ENCODE results near the gene SH3RF3.

SH3RF3 gene

DNA sequence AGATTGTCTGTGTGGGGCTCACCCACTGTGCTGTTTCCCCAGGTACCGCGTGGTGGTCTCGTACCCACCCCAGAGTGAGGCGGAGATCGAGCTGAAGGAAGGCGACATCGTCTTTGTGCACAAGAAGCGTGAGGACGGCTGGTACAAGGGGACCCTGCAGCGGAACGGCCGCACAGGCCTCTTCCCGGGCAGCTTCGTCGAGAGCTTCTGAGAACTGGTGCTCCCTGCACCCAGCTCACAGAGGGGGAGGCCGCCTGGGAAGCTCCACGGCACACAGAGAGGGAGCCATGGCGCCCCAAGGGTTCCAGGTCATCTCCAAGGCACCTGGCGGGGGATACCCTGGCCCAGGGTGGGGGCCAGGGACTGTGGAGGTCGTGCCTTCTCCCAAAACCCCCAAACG, 372.5 kb downstream of the SH3RF3 start:
- Mint-ChIP-seq H3K4me1 (ENCODE audit: low read depth) (no peaks in the 10 kb centered on the region), H3K4me3 (no peak overlapping the region), H3K27me3 (no peaks in the 10 kb centered on the region), H3K9me3 (ENCODE audit: low read depth) (no peaks in the 10 kb centered on the region), H3K27ac (no peak overlapping the region), H3K36me3 (no peaks in the 10 kb centered on the region)

DNA sequence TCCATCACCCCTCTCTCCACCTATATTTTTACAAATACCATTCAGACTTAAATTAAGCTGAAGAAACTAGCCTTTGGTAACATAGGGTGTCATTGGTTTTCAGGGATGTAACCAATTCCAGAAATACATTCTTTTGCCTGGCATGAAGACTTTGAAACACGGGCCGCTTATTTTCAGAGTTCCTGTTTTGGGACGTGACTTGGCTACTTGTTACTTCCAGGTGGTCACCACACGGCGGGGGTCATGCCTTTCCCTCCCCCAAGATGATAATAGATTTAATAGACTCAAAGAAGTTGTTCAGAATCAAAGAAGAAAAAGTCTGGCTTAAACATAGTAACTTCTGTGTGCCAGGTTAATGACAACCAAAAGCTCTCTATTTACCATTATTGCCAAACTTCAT, 374.2 kb downstream of the SH3RF3 start:
- H3K27me3 Mint-ChIP-seq, result no peaks in the 10 kb centered on the region
- no peak overlapping the region for H3K27ac Mint-ChIP-seq
- H3K4me3 Mint-ChIP-seq, result no peak overlapping the region
- H3K9me3 Mint-ChIP-seq (ENCODE audit: low read depth), result no peaks in the 10 kb centered on the region
- no peaks in the 10 kb centered on the region for H3K36me3 Mint-ChIP-seq
- H3K4me1 Mint-ChIP-seq (ENCODE audit: low read depth), result no peaks in the 10 kb centered on the region

DNA sequence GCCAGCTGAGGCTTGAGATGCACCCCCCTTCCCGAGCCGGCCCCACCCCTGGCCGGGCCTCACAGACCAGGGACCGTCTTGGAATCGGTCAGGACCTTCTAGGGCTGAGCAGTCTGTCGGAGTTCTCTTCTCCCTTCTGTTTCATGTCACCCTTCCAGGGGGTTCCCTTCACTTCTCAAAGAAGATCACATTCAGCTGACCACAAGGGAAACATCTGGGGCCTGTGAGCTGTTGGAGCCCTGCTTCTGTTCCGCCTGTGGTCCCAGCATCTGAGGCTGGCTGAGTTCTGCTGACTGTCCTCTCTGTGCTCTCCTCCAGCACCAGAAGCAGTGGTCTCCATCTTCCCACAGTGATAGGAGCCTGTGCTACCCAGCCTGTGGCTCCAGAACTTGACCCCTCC, 378.2 kb downstream of the SH3RF3 start:
- Mint-ChIP-seq H3K4me1 (ENCODE audit: low read depth) (peaks cover 4% of the 10 kb centered on the region), H3K27me3 (no peaks in the 10 kb centered on the region), H3K9me3 (ENCODE audit: low read depth) (no peaks in the 10 kb centered on the region), H3K27ac (no peak overlapping the region), H3K36me3 (no peaks in the 10 kb centered on the region), H3K4me3 (no peak overlapping the region)

DNA sequence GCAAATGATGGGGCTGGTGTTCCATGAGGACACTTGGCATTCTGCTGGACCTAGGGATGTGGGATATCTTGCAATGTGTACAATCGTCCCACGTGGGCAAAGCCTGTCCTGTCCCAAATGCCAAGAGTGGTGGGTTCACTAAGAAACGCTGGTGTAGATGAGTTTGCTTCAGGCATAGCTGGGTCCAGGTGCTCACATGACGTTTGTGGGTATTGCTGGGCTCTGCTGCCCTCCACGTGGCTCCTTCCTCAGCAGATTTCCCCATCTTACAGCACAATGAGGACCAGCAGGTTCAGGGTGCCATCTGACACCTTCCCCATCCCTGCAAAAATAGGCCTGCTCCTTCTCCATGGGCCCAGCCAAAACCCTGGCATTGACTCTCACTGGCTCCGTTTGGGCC, 378.8 kb downstream of the SH3RF3 start:
- Mint-ChIP-seq H3K27ac (no peak overlapping the region), H3K9me3 (ENCODE audit: low read depth) (no peaks in the 10 kb centered on the region), H3K4me1 (ENCODE audit: low read depth) (peaks cover 4% of the 10 kb centered on the region), H3K27me3 (no peaks in the 10 kb centered on the region), H3K4me3 (no peak overlapping the region), H3K36me3 (no peaks in the 10 kb centered on the region)

DNA sequence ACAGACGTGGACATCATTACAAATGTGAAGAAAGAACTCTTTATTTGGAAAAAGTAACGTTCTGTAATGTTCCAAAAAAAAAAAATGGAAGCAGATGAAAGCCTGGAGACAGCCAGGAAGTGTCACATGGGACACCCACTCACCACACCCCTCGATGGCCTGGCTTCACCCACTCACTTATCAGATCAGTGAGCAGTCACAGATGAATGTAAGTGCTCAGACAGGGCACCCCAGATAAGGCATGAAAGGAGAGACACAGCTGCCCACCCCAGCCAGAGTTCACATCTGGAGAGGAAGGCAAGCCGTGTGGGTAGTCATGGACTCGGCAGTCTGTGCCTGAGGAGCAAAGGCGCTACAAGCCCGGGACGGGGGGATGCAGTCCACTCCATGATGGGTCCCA, 379.6 kb downstream of the SH3RF3 start:
- H3K4me3 Mint-ChIP-seq, result no peak overlapping the region
- no peak overlapping the region for H3K27ac Mint-ChIP-seq
- H3K4me1 Mint-ChIP-seq (ENCODE audit: low read depth), result peaks cover 4% of the 10 kb centered on the region
- no peaks in the 10 kb centered on the region for H3K36me3 Mint-ChIP-seq
- no peaks in the 10 kb centered on the region for H3K9me3 Mint-ChIP-seq (ENCODE audit: low read depth)
- no peaks in the 10 kb centered on the region for H3K27me3 Mint-ChIP-seq

DNA sequence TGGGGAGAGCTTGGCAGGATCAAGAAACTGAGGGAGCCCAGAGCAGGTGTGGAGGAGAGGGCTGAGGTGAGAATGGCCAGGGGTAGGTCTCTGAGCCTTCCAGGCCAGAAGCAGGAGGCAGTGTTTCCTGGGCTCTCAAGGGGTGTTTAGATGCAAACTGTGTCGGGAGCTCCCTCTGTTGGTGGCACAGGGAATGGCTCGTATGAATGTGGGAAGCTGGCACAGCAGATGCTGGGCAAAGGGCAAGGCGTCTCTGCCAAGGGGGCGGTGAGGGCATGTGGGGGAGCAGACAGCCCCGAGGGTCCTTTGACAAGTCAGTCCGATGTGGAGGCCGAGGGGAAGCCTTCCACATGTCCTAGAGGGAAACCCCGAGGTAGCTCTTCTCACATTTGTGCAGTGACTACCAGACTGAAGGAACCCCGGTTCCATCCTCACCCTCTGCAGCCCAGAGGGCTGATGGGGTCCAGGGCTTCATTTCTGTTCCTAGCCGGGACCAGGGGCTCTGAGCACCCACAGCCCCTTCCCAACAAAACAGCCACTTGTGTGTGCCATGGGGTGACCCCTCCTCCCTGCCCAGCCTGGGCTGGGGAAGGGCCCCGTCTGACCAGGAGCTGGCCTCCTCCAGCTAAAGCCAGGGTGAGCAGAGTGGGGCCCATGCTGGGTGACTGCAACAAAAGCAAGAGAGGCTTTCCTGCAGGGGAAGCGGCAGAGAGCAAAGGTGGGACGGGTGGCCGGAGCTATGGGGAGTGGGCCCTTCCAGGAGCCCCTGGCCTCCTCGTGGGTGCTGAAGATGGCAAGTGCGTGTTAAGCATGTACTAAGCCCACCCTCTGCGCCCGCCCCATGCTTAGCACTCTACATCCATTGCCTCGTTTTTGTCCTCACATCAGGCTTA, 381.4 kb downstream of the SH3RF3 start:
- Mint-ChIP-seq H3K4me3 (no peak overlapping the region), H3K36me3 (no peaks in the 10 kb centered on the region), H3K27ac (no peak overlapping the region), H3K4me1 (ENCODE audit: low read depth) (peaks cover 4% of the 10 kb centered on the region), H3K27me3 (no peaks in the 10 kb centered on the region), H3K9me3 (ENCODE audit: low read depth) (no peaks in the 10 kb centered on the region)

DNA sequence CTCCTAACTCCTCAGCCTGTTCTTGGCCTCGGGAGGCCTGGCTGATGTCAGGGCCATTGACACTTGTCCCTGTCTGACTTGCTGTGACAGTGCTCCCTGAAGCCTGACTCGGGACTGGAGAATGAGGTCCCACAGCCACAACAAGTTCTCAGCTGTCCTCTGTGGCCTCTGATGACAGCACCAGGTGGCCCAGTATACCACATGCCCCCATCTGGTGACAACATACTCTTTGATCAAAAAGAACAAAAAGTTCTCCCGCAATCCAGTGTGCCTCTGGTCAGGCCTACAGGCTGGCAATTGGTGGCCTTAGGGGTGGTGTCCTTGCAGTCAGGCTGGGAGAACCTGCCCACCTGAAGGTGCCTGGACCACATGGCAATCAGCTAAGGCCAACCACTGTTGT, 382.2 kb downstream of the SH3RF3 start:
- no peak overlapping the region for H3K27ac Mint-ChIP-seq

DNA sequence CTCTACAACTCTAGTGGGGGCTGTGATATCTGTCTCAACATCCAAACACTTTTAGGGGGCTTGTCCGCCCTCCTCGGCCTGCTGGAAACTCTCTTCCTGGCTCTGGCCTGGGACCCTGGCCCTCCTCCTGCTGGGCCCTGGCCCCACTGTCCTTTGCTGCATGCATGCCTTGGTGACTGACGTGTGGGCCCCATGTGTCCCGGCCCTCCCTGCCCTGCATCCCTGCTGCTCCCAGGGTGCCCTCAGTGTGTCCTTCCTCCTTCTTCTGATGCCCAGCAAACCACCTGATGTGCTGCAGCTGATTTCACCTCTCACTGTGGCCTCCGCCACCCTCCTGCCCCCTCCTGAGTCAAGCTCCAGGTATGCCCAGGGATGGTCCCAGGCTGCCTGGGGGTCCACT, 383.1 kb downstream of the SH3RF3 start:
- no peak overlapping the region for H3K4me3 Mint-ChIP-seq
- H3K9me3 Mint-ChIP-seq (ENCODE audit: low read depth), result no peaks in the 10 kb centered on the region
- no peak overlapping the region for H3K27ac Mint-ChIP-seq
- H3K27me3 Mint-ChIP-seq, result no peaks in the 10 kb centered on the region
- H3K36me3 Mint-ChIP-seq, result no peaks in the 10 kb centered on the region
- H3K4me1 Mint-ChIP-seq (ENCODE audit: low read depth), result peaks cover 4% of the 10 kb centered on the region

More for the DNA sequence above, 382.2 kb downstream of the SH3RF3 start:
- peaks cover 4% of the 10 kb centered on the region for H3K4me1 Mint-ChIP-seq (ENCODE audit: low read depth)
- H3K27me3 Mint-ChIP-seq, result no peaks in the 10 kb centered on the region
- H3K9me3 Mint-ChIP-seq (ENCODE audit: low read depth), result no peaks in the 10 kb centered on the region
- H3K4me3 Mint-ChIP-seq, result no peak overlapping the region
- no peaks in the 10 kb centered on the region for H3K36me3 Mint-ChIP-seq

DNA sequence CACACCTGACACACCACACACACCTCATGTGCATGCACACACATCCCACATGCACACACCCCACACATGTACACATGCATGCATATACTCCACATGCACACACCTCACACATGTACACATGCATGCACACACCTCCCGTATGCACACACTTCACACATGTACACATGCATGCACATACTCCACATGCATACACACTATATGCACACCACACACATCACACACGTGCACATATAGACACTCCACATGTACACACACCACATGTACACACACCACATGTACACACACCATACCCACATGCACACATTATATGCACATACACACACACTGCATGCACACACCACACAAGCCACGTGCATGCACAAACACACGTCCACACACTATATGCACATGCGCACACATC, 384.2 kb downstream of the SH3RF3 start:
- Mint-ChIP-seq H3K9me3 (ENCODE audit: low read depth) (no peaks in the 10 kb centered on the region), H3K27ac (no peak overlapping the region), H3K4me3 (no peak overlapping the region), H3K27me3 (no peaks in the 10 kb centered on the region), H3K4me1 (ENCODE audit: low read depth) (peaks cover 4% of the 10 kb centered on the region), H3K36me3 (no peaks in the 10 kb centered on the region)

DNA sequence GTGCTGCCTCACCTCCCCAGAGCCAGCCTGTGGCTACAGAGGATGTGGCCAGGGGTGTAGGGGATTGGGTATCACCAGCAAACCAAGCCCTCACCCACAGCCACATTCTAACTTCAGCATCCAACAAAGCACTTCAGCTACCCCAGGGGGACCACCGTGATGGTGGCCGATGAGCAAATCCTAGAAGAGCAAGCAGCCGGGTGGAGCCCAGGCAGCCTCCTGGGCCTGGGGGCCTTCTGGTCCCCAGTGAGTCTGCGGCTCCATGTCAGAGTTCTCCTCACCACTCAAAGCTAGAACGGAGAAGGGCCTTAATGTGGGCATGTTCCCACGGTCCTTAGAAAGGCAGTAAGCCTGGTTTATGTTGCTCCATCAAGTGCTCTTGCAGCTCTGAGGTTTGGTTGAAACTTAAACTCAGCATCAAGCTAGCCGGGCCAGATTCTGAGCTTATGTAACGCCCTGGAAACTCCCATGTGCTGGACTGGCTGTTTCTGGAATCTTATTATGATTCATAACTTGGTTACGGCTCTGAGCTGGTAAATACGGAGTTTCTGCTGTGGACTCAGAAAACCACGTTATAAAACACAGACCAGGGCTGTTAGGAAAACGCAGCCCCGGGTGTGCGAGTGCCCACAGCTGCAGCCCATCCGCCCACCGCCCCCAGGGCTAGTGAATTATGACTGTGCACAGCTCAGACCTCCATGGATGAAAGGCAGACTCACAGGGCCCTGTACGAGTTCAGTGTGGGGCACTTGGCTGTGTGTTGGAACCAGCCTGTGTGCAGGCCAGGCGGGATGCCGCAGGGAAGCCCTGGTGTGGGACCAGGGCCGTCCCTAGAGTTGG, 385.0 kb downstream of the SH3RF3 start:
- H3K4me1 Mint-ChIP-seq (ENCODE audit: low read depth), result peaks cover 4% of the 10 kb centered on the region
- no peaks in the 10 kb centered on the region for H3K27me3 Mint-ChIP-seq
- no peak overlapping the region for H3K27ac Mint-ChIP-seq
- no peaks in the 10 kb centered on the region for H3K9me3 Mint-ChIP-seq (ENCODE audit: low read depth)
- no peaks in the 10 kb centered on the region for H3K36me3 Mint-ChIP-seq
- no peak overlapping the region for H3K4me3 Mint-ChIP-seq

DNA sequence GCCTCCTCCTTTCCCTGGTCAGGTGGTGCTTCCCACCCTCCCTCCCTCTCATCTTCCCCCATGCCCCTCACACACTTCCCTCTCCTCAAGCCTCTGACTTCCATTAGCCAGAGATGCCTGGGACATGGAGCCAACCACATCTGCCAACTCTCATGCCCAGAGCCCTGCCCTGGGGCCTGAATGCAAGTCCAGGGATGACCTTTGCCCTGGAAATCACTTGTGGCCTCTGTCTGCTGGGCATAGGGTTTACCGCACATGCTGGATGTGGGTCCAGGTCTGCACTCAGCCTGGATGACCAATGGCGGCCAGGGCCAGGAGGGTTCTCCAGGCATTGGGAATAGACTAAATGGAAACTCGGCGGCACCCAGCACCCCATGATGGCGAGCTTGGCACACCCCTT, 385.9 kb downstream of the SH3RF3 start:
- Mint-ChIP-seq H3K4me3 (no peak overlapping the region), H3K27me3 (no peaks in the 10 kb centered on the region)

DNA sequence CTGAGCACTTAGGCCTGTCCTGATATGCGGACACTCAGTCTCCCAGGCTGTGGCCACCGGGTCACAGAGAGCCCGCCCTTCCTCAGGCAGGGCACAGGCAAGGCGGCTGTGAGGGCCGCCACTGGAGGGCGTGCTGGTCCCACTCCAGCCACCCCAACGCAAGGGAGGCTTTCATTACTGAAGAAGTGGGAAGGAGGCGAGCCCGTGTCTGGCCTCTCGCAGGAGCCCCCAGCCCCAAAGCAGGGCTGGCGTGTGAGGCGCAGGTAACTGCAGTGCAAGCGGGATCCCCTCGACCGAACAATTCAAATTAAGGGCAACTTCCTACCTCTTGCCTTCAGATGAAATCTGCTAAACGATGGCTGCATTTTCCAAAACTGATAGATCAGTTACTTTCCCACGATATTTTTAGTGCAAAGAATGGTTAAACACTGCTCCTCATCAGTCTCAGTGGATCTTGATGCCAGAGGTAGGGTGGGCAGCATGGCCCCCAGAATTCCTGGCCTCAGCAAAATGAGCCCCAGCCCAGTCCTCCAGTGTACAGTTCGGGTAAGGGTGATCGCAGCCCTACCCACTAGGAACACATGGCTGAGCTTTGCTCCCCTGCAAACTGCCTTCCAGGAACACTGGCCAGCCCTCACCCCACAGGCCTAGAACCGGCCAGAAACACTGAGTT, 387.6 kb downstream of the SH3RF3 start:
- Mint-ChIP-seq H3K36me3 (no peaks in the 10 kb centered on the region), H3K4me1 (ENCODE audit: low read depth) (no peaks in the 10 kb centered on the region), H3K27me3 (no peaks in the 10 kb centered on the region), H3K9me3 (ENCODE audit: low read depth) (no peaks in the 10 kb centered on the region), H3K4me3 (no peak overlapping the region), H3K27ac (no peak overlapping the region)

More for the DNA sequence above, 385.9 kb downstream of the SH3RF3 start:
- Mint-ChIP-seq H3K36me3 (no peaks in the 10 kb centered on the region), H3K9me3 (ENCODE audit: low read depth) (no peaks in the 10 kb centered on the region), H3K27ac (no peak overlapping the region), H3K4me1 (ENCODE audit: low read depth) (peaks cover 3% of the 10 kb centered on the region)

DNA sequence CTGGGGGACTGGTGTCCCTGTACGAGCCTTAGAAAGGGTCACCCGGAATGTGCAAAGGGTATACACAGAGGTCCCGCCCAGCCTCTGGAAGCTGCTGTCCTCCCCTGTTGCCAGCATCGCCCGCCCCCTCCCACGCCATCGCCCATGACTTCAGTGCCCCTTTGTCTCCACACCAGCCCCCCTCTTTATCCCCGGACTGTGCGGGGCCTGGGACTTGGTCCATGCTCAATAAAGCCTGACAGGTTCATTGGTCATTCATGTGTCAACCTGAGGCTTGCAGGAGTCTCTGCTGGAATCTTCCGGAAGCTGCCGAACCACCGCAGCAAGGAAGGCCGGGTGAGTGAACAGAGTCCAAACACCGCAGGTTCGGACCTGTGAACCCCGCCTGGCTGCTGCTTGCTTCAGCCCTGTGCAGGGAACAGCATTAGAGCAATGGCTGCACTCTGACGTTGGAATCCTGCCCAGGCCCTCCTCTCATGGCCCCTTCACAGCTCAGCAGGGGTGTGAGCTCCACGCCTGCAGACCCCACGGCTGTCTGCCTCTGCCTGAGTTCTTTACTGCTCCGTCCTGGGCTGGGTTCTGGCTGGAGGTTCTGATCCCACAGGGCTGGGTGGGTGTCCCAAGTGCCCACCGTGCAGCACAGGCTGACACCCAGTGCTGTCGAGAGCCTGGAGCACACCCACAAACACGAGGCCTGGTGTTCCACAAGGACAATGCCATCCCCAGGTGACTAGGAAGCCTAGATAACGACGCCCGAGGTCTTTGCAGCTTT, 388.3 kb downstream of the SH3RF3 start:
- Mint-ChIP-seq H3K9me3 (ENCODE audit: low read depth) (no peaks in the 10 kb centered on the region), H3K36me3 (no peaks in the 10 kb centered on the region), H3K4me3 (no peak overlapping the region), H3K27ac (no peak overlapping the region), H3K4me1 (ENCODE audit: low read depth) (no peaks in the 10 kb centered on the region), H3K27me3 (no peaks in the 10 kb centered on the region)

DNA sequence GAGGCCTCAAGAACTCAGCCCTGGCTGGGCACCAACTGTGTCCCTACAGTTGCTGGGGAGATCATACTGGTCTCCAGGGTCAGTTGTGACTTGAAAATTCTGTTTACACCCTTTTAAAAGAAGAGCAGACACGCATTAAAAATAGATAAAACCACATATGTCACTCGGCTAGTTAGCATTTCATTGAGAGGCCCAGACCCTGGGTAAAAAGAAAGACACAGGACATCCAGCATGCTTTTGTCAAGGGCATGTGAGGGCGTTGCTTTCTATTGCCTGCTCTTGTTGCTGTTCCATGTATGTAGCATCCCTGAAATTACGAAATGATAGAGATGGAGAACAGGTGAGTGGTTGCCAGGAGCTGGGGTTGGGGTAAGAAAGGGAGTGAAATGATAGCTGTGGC, 390.5 kb downstream of the SH3RF3 start:
- Mint-ChIP-seq H3K27me3 (no peaks in the 10 kb centered on the region), H3K27ac (no peak overlapping the region), H3K4me3 (no peak overlapping the region), H3K36me3 (no peaks in the 10 kb centered on the region), H3K9me3 (ENCODE audit: low read depth) (no peaks in the 10 kb centered on the region), H3K4me1 (ENCODE audit: low read depth) (no peaks in the 10 kb centered on the region)
